ENCODE data around the gene COL5A3.
A peak's percentile ranks its signal among the peaks of the same experiment; 100 is the strongest.

The COL5A3 gene

DNA sequence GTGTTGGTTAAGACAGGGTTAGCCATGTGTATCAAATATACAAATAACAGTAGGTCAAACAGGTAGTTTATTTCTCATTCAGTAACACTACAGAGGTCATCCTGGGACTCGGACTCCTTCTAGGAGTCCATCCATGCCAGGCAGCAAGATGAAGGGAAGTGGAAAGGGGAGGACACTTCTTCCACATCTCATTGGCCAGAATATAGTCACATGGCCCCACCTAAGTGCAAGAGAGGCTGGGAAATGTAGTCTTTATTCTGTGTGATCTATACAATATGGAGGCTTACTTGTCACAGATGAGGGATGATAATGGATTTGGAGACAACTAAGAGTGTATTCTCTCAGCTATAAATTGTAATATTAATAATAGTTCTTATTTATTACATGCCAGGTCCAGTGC is 34.1 kb upstream of the COL5A3 start:
- Histone ChIP-seq H3K9me3 (ENCODE audit: control insufficient read depth, low read length) (peaks cover 63% of the 10 kb centered on the region), H3K14ac (ENCODE audit: low read length in 2 of 2) (no peak overlapping the region), H3K27ac (ENCODE audit: low read length, poor library complexity, severe bottlenecking) (no peak overlapping the region), H3K4me1 (ENCODE audit: control insufficient read depth, insufficient read depth, low read depth, low read length) (no peaks in the 10 kb centered on the region), H3K18ac (ENCODE audit: low read depth in 1 of 2, low read length in 2 of 2) (no peak overlapping the region), H3K36me3 (ENCODE audit: control insufficient read depth in 1 of 2, insufficient read depth in 2 of 2, low read depth in 1 of 2, low read length in 2 of 2) (no peaks in the 10 kb centered on the region), H3K4me3 (ENCODE audit: insufficient read depth in 1 of 2, low read depth in 1 of 2, low read length in 2 of 2) (peak overlapping the region in 1 of 2 experiments; percentile 2), H2AK5ac (ENCODE audit: low read length, severe bottlenecking) (no peak overlapping the region), H3K23ac (ENCODE audit: low read length in 2 of 2) (no peak overlapping the region), H3K27me3 (ENCODE audit: control insufficient read depth in 1 of 2, insufficient read depth in 1 of 2, low read length in 2 of 2) (peaks cover 0 to 16% of the 10 kb centered on the region in 2 experiments), H2AFZ (ENCODE audit: low read depth, low read length) (no peak overlapping the region), H2BK12ac (ENCODE audit: low read length in 2 of 2) (no peak overlapping the region), H2BK15ac (ENCODE audit: low read depth, poor library complexity, severe bottlenecking) (no peak overlapping the region), H2BK120ac (ENCODE audit: low read depth, low read length) (no peak overlapping the region), H3K4me2 (ENCODE audit: low read length, poor library complexity, severe bottlenecking) (no peak overlapping the region), H3K79me1 (replicated peaks; ENCODE audit: low read length, poor library complexity, severe bottlenecking) (no peaks in the 10 kb centered on the region), H3K9ac (ENCODE audit: low read length) (no peak overlapping the region), H4K91ac (ENCODE audit: low read length) (no peak overlapping the region), H2BK5ac (ENCODE audit: low read depth, low read length, poor library complexity, severe bottlenecking) (no peak overlapping the region), H3K4ac (ENCODE audit: low read depth in 1 of 2, low read length in 2 of 2) (no peak overlapping the region), H4K8ac (ENCODE audit: low read length) (no peak overlapping the region)
- 86% methylated on average over 1 of the region's 1 CpG for WGBS
- DNase-seq = no peak

DNA sequence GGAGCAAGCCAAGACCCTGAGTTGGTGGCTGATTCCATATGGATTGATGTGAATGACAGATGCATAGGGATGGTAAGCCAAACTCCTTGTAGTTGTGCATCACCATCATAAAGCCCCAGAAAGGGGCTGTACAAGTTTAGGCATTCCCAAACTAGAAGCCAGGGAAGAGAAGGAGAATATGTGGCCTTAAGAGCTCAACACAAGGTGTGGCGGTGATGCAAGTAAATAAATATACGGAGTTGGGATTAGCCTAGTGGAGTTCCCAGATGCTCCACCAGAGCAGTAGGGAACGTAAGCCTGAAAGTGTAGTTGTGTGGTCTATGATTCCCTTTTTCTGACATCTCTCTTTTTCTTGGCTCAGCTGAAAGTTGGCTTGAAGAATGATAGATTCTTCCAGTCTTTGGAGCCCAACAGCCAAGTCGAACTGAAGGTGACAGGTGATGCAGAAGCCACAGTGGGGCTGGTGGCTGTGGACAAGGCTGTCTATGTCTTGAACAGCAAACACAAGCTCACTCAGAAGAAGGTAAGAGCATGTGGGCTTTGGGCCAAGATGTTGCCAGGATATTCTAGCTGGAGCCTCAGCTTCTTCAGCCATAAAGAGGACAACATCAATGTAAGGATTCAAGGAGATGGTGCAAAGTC is 33.1 kb upstream of the COL5A3 start:
- peak; percentile 62 for DNase-seq
- no peak overlapping the region for H3K9ac ChIP-seq (ENCODE audit: low read length)
- no peak overlapping the region for H2BK120ac ChIP-seq (ENCODE audit: low read depth, low read length)
- no peak overlapping the region for H2BK5ac ChIP-seq (ENCODE audit: low read depth, low read length, poor library complexity, severe bottlenecking)
- H4K8ac ChIP-seq (ENCODE audit: low read length) = no peak overlapping the region
- no peaks in the 10 kb centered on the region for H3K79me1 ChIP-seq (replicated peaks; ENCODE audit: low read length, poor library complexity, severe bottlenecking)
- H2BK15ac ChIP-seq (ENCODE audit: low read depth, poor library complexity, severe bottlenecking) = no peak overlapping the region
- H2AK5ac ChIP-seq (ENCODE audit: low read length, severe bottlenecking) = no peak overlapping the region
- H3K4me3 ChIP-seq (ENCODE audit: insufficient read depth in 1 of 2, low read depth in 1 of 2, low read length in 2 of 2) = peak overlapping the region in 1 of 2 experiments; percentile 2
- no peak overlapping the region for H3K14ac ChIP-seq (ENCODE audit: low read length in 2 of 2)
- H3K27ac ChIP-seq (ENCODE audit: low read length, poor library complexity, severe bottlenecking) = no peak overlapping the region
- no peaks in the 10 kb centered on the region for H3K4me1 ChIP-seq (ENCODE audit: control insufficient read depth, insufficient read depth, low read depth, low read length)
- no peak overlapping the region for H3K4me2 ChIP-seq (ENCODE audit: low read length, poor library complexity, severe bottlenecking)
- no peak overlapping the region for H3K23ac ChIP-seq (ENCODE audit: low read length in 2 of 2)
- H4K91ac ChIP-seq (ENCODE audit: low read length) = no peak overlapping the region
- no peaks in the 10 kb centered on the region for H3K36me3 ChIP-seq (ENCODE audit: control insufficient read depth in 1 of 2, insufficient read depth in 2 of 2, low read depth in 1 of 2, low read length in 2 of 2)
- no peak overlapping the region for H2AFZ ChIP-seq (ENCODE audit: low read depth, low read length)
- H3K18ac ChIP-seq (ENCODE audit: low read depth in 1 of 2, low read length in 2 of 2) = no peak overlapping the region
- no peak overlapping the region for H3K4ac ChIP-seq (ENCODE audit: low read depth in 1 of 2, low read length in 2 of 2)
- H2BK12ac ChIP-seq (ENCODE audit: low read length in 2 of 2) = no peak overlapping the region
- peaks cover under 1 to 25% of the 10 kb centered on the region in 2 experiments for H3K27me3 ChIP-seq (ENCODE audit: control insufficient read depth in 1 of 2, insufficient read depth in 1 of 2, low read length in 2 of 2)
- WGBS = 72% methylated on average over 4 of the region's 4 CpGs
- H3K9me3 ChIP-seq (ENCODE audit: control insufficient read depth, low read length) = peaks cover 63% of the 10 kb centered on the region

DNA sequence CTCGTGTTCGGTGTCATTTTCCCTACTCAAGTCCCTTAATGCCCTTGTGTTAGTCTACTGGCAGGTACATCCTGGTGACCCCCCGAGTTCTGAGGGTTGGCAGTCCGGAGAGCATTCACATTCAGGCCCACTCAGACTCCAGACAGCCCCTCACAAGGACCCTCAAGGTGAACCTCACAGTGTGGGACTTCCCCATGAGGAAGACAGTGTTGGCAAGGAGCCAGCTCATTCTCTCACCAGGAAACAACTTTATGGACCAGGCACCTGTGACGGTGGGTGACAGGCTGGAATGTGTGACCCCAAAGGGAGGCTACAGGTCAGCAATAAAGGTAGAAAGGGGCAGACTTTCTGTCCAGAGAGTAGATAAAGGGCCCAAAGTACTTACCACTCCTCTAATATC is 27.5 kb upstream of the COL5A3 start:
- H3K27me3 ChIP-seq (ENCODE audit: control insufficient read depth in 1 of 2, insufficient read depth in 1 of 2, low read length in 2 of 2) = peaks cover 28 to 58% of the 10 kb centered on the region in 2 experiments
- H3K4ac ChIP-seq (ENCODE audit: low read depth in 1 of 2, low read length in 2 of 2) = no peak overlapping the region
- no peak for DNase-seq
- no peak overlapping the region for H2AFZ ChIP-seq (ENCODE audit: low read depth, low read length)
- H2BK15ac ChIP-seq (ENCODE audit: low read depth, poor library complexity, severe bottlenecking) = no peak overlapping the region
- no peak overlapping the region for H2BK12ac ChIP-seq (ENCODE audit: low read length in 2 of 2)
- H3K27ac ChIP-seq (ENCODE audit: low read length, poor library complexity, severe bottlenecking) = no peak overlapping the region
- no peak overlapping the region for H2BK5ac ChIP-seq (ENCODE audit: low read depth, low read length, poor library complexity, severe bottlenecking)
- no peak overlapping the region for H3K18ac ChIP-seq (ENCODE audit: low read depth in 1 of 2, low read length in 2 of 2)
- peaks cover 26% of the 10 kb centered on the region for H3K9me3 ChIP-seq (ENCODE audit: control insufficient read depth, low read length)
- no peaks in the 10 kb centered on the region for H3K79me1 ChIP-seq (replicated peaks; ENCODE audit: low read length, poor library complexity, severe bottlenecking)
- H4K91ac ChIP-seq (ENCODE audit: low read length) = no peak overlapping the region
- H3K36me3 ChIP-seq (ENCODE audit: control insufficient read depth in 1 of 2, insufficient read depth in 2 of 2, low read depth in 1 of 2, low read length in 2 of 2) = no peaks in the 10 kb centered on the region
- no peak overlapping the region for H3K14ac ChIP-seq (ENCODE audit: low read length in 2 of 2)
- no peak overlapping the region for H2AK5ac ChIP-seq (ENCODE audit: low read length, severe bottlenecking)
- no peak overlapping the region for H4K8ac ChIP-seq (ENCODE audit: low read length)
- WGBS = 56% methylated on average over 4 of the region's 5 CpGs
- H2BK120ac ChIP-seq (ENCODE audit: low read depth, low read length) = no peak overlapping the region
- H3K23ac ChIP-seq (ENCODE audit: low read length in 2 of 2) = no peak overlapping the region
- no peak overlapping the region for H3K9ac ChIP-seq (ENCODE audit: low read length)
- no peak overlapping the region for H3K4me2 ChIP-seq (ENCODE audit: low read length, poor library complexity, severe bottlenecking)
- H3K4me3 ChIP-seq (ENCODE audit: insufficient read depth in 1 of 2, low read depth in 1 of 2, low read length in 2 of 2) = no peak overlapping the region
- no peaks in the 10 kb centered on the region for H3K4me1 ChIP-seq (ENCODE audit: control insufficient read depth, insufficient read depth, low read depth, low read length)

DNA sequence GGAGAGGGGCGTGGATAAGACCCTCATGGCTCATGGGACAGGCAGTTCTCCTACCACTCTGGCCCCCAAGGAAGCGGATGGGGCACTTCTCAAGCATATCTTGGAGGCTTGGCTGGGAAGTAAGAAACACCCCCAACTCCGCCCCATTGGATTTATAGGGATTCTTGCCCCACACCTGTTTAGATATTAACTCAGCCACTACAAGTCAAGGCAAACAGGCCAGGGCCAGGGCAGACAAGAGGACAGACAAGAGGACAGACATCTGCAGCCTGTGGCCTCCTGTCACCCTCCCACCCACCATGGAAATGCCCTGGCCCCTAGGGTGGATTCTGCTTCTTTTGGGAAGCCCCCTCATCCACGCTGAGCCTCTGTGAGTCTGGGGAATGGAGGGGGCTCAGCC is 27.1 kb upstream of the COL5A3 start:
- H3K4me3 ChIP-seq (ENCODE audit: insufficient read depth in 1 of 2, low read depth in 1 of 2, low read length in 2 of 2) = no peak overlapping the region
- no peaks in the 10 kb centered on the region for H3K36me3 ChIP-seq (ENCODE audit: control insufficient read depth in 1 of 2, insufficient read depth in 2 of 2, low read depth in 1 of 2, low read length in 2 of 2)
- H2BK5ac ChIP-seq (ENCODE audit: low read depth, low read length, poor library complexity, severe bottlenecking) = no peak overlapping the region
- no peak overlapping the region for H3K23ac ChIP-seq (ENCODE audit: low read length in 2 of 2)
- no peak overlapping the region for H3K4ac ChIP-seq (ENCODE audit: low read depth in 1 of 2, low read length in 2 of 2)
- H4K91ac ChIP-seq (ENCODE audit: low read length) = no peak overlapping the region
- DNase-seq = no peak
- no peaks in the 10 kb centered on the region for H3K79me1 ChIP-seq (replicated peaks; ENCODE audit: low read length, poor library complexity, severe bottlenecking)
- no peak overlapping the region for H2AFZ ChIP-seq (ENCODE audit: low read depth, low read length)
- H3K27me3 ChIP-seq (ENCODE audit: control insufficient read depth in 1 of 2, insufficient read depth in 1 of 2, low read length in 2 of 2) = peaks cover 33 to 62% of the 10 kb centered on the region in 2 experiments
- H3K4me1 ChIP-seq (ENCODE audit: control insufficient read depth, insufficient read depth, low read depth, low read length) = no peaks in the 10 kb centered on the region
- no peak overlapping the region for H3K4me2 ChIP-seq (ENCODE audit: low read length, poor library complexity, severe bottlenecking)
- H3K9me3 ChIP-seq (ENCODE audit: control insufficient read depth, low read length) = peaks cover 22% of the 10 kb centered on the region
- H2BK15ac ChIP-seq (ENCODE audit: low read depth, poor library complexity, severe bottlenecking) = no peak overlapping the region
- H3K27ac ChIP-seq (ENCODE audit: low read length, poor library complexity, severe bottlenecking) = no peak overlapping the region
- H3K9ac ChIP-seq (ENCODE audit: low read length) = no peak overlapping the region
- no peak overlapping the region for H3K18ac ChIP-seq (ENCODE audit: low read depth in 1 of 2, low read length in 2 of 2)
- no peak overlapping the region for H2BK12ac ChIP-seq (ENCODE audit: low read length in 2 of 2)
- no peak overlapping the region for H2AK5ac ChIP-seq (ENCODE audit: low read length, severe bottlenecking)
- no peak overlapping the region for H3K14ac ChIP-seq (ENCODE audit: low read length in 2 of 2)
- 57% methylated on average over 4 of the region's 4 CpGs for WGBS
- no peak overlapping the region for H2BK120ac ChIP-seq (ENCODE audit: low read depth, low read length)
- no peak overlapping the region for H4K8ac ChIP-seq (ENCODE audit: low read length)
